Fibroblast of villous mesenchyme (primary cell): ENCODE data around the gene RAD54L. TPM values are rescaled to one million over a fixed set of nuclear protein-coding genes. Genes with fewer than 3 reads are reported as not detected.

Source experiments
- DNase-seq: peaks from one replicate; pipeline ENCODE4 v3.0.0-alpha.2; 2010; ENCODE audit warnings: low read depth
- H3K4me3 ChIP-seq: 2 replicates; pipeline ENCODE4 v1.5.1; 2011; ENCODE audit warnings: low read depth, mild to moderate bottlenecking, low read length
- total RNA-seq: library from RNA; depleted of rRNA; stranded (reverse); fragments of >200 nt; gene quantifications from 2 replicates; pipeline ENCODE4 v1.2.3, GENCODE V29; 2012
- TF ChIP-seq, protein P1 (sequence below): IDR thresholded peaks from 2 replicates; pipeline ENCODE4 v1.5.1; 2012; ENCODE audit warnings: low read depth, mild to moderate bottlenecking, low read length; ENCODE audit not compliant: insufficient read depth

Gene RAD54L
- total RNA-seq, 1 donor: 3.0 TPM

DNA sequence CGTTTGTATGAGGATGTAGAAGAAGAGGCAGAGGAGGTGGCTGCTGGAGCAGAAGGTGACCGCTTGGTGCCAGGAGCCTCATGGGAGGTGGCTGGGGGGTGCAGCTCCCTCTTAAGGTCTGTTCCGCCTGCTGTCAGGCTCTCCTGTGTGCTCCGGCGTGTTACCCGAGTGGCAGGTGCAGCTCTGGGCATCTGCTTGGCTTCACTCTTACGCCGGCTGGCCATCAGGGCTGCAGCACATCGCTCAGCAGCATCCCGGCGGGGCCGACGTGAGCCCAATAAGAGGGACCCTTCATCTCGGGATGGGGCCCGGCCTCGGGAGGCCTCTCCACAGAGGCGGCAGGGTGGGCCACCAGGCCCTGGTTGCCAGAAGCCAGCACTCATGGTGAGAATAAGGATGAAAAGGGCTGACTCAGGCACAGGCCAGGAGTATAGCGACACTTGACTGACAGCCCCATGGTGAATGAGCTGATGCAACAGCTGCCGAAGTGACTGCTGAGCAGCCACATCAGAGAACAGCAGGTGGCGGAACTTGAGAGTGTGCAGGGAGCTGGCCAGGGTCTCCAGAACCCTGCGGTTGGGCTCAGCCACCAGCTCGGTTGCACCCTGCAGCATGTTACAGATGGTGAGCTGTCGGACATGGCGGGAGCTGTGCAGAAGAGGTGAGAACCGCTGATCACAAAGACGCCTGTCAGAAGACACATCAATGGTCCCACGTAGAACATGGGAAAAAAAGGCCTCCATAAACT is 38.3 kb downstream of the RAD54L start:
- H3K4me3 ChIP-seq: no peak overlapping the region
- TF ChIP-seq, protein P1, sequence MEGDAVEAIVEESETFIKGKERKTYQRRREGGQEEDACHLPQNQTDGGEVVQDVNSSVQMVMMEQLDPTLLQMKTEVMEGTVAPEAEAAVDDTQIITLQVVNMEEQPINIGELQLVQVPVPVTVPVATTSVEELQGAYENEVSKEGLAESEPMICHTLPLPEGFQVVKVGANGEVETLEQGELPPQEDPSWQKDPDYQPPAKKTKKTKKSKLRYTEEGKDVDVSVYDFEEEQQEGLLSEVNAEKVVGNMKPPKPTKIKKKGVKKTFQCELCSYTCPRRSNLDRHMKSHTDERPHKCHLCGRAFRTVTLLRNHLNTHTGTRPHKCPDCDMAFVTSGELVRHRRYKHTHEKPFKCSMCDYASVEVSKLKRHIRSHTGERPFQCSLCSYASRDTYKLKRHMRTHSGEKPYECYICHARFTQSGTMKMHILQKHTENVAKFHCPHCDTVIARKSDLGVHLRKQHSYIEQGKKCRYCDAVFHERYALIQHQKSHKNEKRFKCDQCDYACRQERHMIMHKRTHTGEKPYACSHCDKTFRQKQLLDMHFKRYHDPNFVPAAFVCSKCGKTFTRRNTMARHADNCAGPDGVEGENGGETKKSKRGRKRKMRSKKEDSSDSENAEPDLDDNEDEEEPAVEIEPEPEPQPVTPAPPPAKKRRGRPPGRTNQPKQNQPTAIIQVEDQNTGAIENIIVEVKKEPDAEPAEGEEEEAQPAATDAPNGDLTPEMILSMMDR: no peak
- DNase-seq: no peak

DNA sequence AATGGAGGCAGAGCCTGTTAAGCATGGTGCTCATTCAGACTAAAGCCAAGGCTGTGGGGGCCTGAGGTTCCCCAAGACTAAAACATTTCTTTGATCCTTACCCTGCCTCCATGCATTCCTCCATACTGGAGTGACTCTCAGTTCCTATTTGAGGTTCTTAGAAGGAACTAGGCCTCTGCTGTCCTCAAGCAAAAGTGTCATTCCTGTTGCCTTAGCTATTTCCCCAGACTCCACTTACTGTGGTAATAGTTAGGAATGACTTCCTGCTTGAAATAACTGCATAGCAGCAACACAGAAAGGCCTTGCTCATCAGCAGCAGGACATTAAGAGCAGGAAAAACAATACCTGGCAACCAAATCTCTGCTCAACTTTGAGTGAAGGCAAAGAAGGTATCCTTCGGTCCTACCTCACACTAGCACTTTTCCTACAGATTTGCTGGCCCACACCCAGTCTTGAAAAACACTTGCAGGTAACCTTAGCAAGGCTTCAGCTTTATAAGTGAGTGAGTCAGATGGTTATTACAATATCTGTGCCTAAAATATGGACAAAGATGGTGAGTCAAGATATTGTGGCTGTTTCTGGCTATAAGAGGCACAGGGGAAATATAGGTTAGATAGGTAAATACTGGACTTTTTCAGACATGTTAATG is 41.0 kb downstream of the RAD54L start:
- H3K4me3 ChIP-seq: no peak overlapping the region
- peak; percentile 65 for DNase-seq
- TF ChIP-seq, protein P1: no peak

DNA sequence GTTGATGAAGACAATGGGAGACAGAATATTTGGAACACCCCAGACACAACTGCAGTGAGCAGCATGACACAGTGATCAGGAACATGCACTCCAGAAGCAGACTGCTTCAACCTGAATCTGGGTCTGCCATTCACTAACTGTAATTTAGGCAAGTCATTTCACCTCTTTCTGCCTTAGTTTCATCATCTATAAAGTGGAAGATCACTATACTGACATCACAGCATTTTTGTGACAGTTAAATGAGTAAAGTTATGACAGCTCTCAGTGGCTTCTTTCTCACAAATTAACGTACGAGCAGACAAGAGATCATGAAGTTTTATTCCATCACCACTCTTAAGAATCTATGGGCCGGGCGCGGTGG is 41.6 kb downstream of the RAD54L start:
- no peak for DNase-seq
- TF ChIP-seq, protein P1: no peak
- no peak overlapping the region for H3K4me3 ChIP-seq

DNA sequence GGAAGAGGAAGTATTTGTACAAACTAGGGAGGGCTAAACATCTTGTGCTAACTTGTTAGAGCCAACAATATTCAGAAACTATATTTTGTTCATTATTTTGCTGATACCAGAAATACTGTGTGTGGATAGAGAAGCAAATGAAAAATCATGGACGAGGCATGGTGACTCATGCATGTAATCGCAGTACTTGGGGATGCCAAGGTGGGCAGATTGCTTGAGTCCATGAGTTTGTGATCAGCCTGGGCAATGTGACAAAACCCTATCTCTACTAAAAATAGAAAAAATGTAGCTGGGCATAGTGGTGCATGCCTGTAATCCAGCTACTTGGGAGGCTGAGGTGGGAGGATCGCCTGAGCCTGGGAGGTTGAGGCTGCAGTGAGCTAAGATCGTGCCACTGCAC is 42.4 kb downstream of the RAD54L start:
- H3K4me3 ChIP-seq: no peak overlapping the region
- no peak for DNase-seq
- TF ChIP-seq, protein P1: no peak

DNA sequence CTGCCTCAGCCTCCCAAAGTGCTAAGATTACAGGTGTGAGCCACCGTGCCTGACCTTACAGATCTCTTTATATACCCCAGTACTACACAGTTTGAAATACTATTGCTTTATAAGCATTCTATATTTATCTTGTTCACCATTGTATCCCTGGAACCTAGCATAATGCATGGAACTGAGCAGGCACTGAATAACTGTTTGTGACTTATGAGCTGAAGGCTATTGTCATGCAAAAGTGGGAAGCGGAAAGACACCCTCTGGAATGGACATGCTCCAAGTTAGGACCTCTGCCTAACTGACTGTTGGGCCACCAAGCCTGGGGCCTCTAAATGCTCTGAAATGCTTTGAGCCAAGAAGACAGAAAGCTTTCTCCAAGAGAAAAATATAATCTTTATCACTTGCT is 47.7 kb downstream of the RAD54L start:
- H3K4me3 ChIP-seq: no peak overlapping the region
- no peak for DNase-seq
- TF ChIP-seq, protein P1: no peak

DNA sequence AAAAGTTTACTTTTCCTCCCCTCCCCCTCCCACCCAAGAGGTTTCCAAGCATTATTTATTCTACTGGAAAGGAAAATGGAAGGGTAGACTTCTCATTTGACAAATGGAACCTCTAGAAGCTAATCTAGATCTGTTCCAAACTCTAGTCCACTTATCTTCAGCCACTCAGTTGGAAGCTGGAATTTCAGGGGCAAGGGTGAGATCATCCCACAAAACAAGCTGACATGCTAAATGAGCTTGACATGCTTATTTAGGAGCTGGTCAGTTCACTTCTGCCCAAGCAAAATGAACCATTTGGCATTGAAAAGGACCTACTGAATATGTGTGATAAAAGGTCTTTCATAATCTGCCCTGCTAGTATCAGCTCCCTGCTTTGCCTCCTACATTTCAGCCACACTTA is 50.8 kb downstream of the RAD54L start:
- DNase-seq: no peak
- no peak overlapping the region for H3K4me3 ChIP-seq
- TF ChIP-seq, protein P1: no peak
